Stimulated activated CD4-positive, alpha-beta T cell treated with anti-CD3 and anti-CD28 coated beads, TNF-alpha, amount 100 ng/mL, for 4 hours (primary cell): ENCODE results near the gene BABAM2.
"Not testable (repeated sequence)": the region's sequence is repeated elsewhere in the genome, so short reads cannot be mapped to it uniquely, and the experiment has no call there.

Experiments used
- DNase-seq, 3 experiments: peaks; one replicate each; pipeline ENCODE4 v3.0.0-alpha.2; 2020; ENCODE audit warnings: low read depth in 3 of 3

Gene BABAM2

DNA sequence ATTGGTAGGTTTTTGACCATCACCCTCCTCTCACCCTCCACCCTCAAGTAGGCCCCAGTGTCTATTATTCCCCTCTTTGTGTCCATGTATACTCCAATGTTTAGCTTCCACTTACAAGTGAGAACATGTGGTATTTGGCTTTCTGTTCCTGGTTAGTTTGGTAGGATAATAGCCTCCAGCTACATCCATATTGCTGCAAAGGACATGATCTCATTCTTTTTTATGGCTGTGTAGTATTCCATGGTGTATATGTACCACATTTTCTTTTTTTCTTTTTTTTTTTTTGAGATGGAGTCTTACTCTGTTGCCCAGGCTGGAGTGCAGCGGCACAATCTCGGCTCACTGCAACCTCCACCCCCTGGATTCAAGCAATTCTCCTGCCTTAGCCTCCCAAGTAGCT, 88.2 kb downstream of the BABAM2 start:
- not testable (repeated sequence) for DNase-seq

DNA sequence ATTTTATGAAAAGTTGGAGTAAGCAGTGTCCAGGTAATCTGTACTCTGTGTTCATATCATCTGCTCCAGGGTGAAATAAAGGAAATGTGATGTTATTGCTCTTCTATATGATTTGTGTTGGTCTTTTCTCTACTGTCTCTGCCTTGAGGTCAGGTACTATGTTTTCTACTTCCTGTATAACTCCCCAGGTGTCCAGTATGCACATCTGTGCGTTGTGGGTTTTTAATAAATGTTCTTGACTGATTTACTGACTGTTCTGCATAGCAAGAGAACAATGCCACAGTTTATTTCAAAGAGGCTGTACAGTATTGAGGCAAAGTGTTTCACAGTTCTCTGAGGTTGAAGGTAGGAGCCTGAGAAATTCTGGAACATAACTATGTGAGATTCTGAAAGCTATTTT, 89.7 kb downstream of the BABAM2 start:
- no peak for DNase-seq

DNA sequence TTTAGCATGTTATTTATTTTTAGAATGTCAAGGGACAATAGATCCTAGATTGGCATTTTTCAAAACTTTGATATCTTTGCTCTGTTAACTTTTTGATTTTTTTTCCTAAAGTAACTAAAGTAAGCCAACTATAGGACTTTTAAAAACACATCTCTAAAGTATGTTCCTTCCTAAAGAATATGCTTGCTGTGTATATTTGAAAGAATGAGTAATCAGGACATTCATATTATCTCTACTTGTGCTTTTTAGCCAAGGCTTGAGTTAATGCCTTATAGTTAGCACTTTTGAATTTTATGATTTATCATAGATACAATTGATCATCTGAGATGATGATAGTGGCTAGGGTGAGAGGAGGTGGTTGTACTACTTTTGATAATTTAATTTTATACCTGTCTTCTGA, 93.6 kb downstream of the BABAM2 start:
- no peak for DNase-seq

DNA sequence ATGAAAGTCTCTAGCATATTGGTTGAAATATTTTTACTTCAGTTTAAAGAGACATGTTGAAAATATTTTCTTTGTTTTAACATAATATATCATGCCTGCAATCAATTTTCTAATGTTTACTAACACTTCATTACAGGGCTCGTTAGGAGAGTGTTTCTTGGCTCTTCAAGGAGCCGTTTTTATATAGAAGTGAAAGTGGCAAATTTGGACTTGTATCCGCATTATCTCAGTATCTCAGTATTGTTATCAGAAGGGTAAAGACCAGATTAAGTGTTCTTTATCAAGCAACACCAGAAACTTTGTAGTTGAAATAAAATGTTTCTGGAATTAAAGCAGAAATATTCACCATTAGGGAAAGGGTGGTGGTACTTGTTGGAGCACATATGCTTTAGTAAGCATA, 97.8 kb downstream of the BABAM2 start:
- DNase-seq = no peak

DNA sequence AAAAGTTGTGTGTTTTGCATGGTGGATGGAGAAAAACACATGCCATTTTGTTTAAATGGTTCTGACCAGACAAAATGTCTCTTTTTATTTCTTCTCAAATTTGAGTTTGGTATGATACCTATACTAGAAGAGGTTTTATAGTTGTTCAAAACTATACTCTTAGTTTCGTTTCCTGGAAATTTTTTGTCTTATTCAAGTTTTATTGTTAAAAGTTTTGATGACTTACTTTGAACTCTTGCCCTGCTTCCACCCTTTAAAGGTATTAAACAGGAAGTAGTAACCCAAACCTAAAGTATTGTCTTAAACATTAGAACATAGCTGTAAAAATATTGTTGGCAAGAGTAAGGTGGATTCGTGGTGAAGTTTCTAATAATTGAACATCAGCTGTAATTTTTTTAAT, 98.2 kb downstream of the BABAM2 start:
- DNase-seq = no peak

DNA sequence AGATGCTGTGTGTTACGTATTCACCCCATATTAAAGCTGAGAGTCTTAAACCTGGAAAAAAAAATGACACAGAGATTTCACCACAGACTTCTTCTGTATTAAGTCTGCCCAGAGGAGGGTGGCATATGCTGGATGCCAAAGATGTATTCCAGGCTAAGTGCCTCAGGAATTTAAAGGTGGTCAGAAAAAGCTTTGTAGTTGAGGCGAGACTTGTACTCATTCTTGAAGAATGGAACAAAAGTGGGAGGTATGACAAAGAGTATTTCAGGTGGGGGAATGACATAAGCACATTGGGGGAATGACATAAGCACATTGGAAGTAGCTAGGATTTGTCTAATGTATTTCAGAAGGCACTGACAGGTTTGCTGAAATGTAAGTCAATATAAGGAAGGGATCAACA, 98.6 kb downstream of the BABAM2 start:
- no peak for DNase-seq

DNA sequence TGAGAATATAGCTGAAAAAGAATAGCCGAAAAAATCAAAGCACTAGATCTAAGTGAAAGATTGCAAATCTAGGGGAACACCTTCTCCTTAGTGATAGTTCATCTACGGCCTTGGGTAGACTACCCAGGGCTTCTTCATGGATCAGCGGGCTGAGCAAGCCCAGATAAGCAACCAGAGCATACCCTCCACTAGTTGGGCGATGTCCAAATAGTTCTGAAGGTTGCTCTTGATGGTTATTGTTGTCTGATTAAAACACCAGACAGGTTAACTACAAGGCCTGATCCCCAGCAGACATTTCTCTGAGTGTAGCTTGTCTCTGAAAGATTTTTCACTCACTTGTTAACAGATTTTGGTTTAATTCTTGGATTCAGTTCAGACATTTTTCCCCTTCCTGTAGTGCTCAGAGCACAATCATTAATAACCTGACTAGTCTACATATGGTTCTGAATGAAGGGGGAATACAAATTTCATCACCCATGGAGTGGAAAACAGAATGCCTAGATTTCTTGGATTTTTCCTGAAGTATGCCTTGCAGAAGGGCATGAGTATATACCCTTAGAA, 99.6 kb downstream of the BABAM2 start:
- no peak for DNase-seq

DNA sequence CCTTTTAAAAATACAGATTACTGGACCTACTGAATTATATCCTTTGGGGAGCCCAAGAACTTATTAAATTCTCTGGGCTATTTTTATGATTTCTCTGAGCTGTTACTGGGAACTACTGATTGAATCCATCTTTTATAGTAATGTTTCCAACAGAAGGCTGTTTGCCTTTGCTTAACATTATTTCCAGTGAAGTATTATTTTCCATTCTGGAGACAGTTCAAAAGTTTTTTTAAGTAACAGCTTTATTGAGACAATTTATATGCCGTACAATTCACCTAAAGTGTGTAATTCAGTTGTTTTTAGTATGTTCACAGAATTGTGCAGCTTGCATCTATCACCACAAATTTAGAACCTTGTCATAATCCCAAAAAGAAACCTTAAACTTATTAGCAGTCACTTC, 100.6 kb downstream of the BABAM2 start:
- no peak for DNase-seq

DNA sequence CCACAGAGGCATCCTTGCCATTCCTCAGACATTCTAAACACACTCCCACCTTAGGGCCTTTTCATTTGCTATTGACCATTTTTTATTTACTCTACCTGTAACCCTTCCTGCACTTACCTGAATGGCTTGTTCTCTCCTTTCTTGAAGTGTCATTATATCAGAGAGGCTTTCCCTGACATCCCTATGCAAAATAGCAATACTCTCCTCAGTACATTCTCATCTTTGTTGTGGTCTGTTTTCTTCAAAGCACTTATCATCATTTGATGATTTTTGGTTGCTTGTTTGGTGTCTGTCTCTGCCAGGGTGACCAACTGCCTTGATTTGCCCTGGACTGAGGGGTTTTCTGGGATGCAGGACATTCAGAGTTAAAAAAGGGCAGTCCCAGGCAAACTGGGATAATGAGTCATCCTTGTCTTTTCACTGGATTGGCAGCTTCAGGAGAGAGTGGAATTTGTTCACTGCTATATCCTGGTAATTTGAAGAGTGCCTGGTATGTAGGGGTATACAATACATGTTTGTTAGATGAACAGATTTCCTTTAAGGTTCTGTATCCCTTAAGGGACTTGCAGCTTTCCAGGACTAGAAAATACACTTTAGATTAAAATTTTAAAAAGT, 102.4 kb downstream of the BABAM2 start:
- DNase-seq = no peak

DNA sequence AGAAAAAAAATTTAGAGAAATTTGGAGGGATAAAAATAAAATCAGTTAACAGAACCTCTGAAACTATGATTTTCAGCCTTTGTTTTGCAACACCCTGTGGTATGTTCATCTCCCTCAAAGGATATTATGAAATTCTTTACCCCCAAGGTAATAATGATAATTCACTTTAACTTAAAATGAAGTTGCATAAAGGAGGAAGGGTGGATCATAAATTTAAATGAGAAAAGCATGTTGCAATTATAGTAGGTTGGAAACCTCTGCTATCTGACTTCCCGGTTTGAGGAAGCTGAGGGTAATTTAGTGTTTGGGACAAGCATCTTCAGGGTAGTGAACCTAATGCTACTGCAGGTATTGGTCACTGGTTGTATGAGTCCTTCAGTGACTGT, 102.9 kb downstream of the BABAM2 start:
- DNase-seq = no peak

DNA sequence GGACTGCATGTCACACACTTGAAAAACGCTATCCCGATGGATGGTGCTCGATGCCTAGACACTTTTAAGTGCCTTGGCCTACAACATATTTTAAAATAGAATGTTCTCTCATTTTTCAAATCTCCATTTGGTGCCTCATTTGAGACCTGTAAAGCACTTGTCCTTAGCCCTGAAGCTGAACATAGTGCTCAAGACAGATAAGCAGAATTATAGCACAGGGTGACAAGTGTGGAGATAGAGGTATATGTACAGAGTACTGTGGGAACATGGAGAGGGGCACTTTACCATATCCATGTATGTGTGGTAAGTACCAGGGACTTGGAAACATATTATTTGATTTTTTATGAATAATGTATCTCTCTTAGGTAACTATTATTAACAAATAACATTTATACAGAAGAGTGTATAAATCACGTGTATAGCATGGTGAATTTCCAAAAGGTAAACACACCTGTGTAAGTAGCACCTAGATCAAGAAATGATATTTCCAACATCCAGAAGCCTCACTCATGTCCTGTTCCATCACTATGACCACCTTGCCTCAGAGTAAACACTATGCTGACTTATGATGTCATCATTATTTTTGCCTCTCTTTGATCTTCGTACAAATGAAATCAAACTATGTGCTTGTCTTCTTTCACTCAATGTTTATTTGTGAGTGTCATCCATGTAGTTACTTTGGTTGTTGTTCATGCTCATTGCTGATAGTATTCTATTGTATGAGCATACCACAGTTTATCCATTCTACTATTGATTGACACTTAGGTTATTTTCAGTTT, 103.6 kb downstream of the BABAM2 start:
- DNase-seq = no peak

DNA sequence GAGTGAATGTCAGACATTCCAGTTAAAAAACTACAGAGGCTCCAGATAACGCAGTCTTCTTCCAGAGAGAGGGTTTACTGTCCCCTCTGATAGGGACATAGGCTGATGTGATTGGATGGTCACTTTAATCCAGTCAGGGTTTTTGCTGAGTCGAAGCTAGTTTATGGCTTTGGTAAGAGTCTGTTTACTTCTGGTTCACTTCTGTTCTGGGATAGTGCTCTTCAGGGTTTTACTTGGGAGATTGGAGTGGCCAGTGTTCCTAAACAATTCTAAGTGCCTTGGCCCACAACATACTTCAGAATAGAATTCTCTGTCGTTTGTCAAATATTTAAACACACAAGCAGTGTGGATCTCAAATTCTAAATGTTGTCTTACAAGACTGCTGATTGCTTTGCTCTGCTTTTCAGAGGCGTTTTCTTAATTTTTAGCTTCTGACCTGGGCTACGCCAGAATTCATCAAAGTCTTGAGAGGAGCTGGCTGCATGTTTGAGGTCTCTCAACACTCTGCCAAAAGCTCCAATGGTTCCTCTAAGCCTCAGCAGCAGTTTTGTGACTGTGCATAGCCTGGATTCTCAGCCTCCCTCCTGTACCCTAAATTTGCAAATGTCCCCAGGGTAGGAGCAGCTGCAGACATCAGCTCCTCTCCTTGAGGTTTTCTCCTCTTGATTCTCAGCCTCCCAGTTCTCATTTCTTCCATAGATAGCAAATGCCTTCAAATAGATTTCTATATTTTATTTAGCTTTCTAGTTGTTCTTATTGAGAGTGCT, 105.8 kb downstream of the BABAM2 start:
- no peak for DNase-seq

DNA sequence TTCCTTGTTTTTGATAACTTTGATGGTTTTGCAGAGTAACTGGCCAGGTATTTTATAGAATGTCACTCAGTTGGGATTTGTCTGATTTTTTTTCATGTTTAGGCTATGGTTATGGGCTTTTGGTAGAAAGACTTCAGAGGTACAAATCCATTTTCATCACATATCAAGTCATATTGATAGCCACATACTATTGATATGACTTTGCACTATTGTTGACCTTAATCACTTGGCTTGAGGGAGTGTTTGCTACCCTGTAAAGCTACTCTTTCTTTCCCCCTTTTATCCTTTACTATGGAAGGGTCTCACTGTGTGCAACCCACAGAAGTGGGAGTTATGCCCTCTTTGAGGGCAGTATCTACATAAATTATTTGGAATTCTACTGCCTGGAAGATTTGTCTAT, 109.8 kb downstream of the BABAM2 start:
- DNase-seq = no peak

DNA sequence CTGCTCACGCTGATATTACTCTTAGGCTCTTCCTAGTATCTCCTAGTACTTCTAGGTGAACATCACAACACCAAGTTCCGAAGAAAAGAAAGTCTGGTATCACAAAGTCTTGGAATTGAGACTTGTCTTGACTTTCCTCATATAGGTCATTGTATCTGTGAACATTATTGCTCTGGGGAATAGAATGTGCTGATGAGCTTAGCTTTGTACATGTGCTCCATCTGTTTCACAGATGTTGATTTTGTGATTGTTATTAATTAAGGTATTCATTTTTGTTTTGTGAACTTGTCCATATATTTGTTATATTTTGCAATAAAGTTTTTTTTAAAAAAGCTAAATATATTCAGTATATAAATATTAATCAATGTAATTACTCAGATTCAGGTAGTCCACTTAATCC, 111.7 kb downstream of the BABAM2 start:
- no peak for DNase-seq

DNA sequence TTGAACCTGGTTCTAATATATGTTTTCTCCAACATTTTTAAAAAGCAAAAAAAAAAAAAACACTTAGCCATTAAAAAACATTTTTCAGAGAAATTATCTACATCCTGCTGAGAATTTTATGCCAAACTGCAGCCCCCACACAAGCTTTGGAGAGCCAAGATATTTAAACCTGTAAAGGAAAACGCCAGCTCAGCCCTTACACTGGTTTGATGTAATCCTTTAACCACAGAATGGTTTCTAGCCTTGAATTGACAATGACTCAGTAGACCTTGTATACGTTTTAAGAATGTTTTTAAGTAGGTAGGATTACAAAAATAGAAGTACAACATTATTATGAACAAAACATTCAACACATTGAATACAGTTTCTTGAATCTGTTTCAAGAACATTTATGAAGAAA, 113.6 kb downstream of the BABAM2 start:
- DNase-seq = no peak

DNA sequence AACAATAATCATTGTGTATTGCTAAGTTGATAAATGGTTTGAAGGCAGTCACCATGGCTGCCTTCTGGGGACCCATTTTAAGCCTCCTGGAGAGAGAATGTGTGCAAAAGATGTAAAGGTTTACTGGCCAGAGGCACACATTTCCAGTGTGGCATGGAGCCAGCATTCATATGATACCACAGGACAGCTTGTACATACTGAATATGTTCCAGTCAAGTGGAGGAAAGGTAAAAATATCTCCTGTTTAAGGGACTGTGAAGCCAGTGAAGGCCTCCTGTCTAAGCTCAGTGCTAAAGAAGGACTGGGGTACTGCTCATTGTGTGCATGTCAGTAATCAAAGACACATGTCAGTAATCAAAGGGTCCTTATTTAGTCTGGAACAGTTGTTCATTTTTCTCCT, 119.2 kb downstream of the BABAM2 start:
- DNase-seq = no peak

DNA sequence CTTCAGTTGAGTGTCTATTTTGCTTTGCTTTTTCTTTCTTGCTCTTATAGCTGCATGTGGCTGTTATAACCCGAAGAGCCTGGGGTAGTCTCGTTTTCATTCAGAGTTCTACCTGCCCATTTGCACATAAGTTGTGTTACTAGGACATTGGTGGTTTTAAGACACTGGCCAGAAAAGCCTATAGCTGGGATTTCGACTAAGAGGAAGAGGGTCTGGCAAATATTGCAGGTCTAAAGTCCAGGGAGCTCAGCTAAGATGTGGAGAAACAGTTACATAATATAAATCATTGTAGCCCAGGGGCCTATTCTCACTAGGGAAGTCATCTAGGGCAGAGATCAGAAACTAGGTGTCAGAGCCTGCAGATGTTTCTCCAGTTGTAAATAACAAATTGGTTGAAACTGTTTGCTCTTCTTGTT, 120.8 kb downstream of the BABAM2 start:
- DNase-seq = no peak

DNA sequence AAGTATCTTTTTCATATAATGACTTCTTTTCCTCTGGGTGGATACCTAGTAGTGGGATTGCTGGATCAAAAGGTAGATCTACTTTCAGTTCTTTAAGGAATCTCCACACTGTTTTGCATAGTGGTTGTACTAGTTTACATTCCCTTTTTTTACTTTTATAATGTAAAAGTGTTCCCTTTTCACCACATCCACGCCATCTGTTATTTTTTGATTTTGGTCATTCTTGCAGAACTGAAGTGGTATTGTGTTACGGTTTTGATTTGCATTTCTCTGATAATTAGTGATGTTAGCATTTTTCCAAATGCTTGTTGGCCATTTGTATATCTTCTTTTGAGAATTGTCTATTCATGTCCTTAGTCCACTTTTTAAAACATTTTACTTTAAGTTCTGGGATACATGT, 127.9 kb downstream of the BABAM2 start:
- not testable (repeated sequence) for DNase-seq

DNA sequence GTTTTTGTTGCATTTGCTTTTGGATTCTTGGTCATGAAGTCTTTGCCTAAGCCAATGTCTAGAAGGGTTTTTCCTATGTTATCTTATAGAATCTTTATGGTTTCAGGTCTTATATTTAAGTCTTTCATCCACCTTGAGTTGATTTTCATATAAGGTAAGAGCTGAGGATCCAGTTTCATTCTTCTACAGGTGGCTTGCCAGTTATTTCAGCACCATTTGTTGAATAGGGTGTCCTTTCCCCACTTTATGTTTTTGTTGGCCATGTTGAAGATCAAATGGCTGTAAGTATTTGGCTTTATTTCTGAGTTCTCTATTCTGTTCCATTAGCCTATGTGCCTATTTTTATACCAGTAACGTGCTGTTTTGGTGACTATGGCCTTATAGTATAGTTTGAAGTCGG, 129.0 kb downstream of the BABAM2 start:
- DNase-seq = not testable (repeated sequence)

DNA sequence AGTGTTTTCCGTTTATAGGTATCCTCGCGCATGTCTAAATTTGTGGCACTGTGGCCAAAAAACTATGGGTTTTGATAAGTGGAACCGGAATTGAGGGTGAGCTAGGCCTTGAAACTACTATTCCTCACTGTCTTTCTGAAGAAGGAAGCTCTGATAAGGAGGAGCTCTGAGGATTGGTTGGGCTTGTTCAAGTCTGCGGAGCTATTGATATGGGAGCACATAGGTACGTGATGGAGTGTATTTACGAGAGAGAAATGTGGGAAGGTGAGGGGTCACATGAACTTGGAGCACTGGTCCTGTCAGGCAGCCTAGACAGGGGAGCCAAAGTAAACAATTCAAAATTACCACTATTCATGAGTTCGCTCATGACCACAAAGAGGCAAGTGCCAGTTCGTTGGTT, 131.4 kb downstream of the BABAM2 start:
- DNase-seq = no peak

DNA sequence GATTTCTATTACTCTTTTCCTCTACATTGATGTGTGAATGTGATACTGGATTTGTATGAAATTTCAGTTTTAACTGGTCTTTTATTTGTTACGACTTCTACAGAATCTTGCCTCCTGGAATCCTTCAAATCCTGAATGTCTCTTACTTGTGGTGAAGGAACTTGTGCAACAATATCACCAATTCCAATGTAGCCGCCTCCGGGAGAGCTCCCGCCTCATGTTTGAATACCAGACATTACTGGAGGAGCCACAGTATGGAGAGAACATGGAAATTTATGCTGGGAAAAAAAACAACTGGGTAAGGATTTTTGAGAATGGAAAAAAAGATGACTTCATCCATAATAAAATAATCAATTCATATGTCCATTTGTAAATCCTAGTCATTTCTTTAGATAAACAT, 134.6 kb downstream of the BABAM2 start:
- no peak for DNase-seq

DNA sequence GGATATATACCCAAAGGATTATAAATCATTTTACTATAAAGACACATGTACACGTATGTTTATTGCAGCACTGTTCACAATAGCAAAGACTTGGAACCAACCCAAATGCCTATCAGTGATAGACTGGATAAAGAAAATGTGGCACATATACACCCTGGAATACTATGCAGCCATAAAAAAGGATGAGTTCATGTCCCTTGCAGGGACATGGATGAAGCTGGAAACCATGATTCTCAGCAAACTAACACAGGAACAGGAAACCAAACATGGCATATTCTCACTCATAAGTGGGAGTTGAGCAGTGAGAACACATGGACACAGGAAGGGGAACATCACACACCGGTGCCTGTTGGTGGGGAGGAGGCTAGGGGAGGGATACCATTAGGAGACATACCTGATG, 135.7 kb downstream of the BABAM2 start:
- not testable (repeated sequence) for DNase-seq

DNA sequence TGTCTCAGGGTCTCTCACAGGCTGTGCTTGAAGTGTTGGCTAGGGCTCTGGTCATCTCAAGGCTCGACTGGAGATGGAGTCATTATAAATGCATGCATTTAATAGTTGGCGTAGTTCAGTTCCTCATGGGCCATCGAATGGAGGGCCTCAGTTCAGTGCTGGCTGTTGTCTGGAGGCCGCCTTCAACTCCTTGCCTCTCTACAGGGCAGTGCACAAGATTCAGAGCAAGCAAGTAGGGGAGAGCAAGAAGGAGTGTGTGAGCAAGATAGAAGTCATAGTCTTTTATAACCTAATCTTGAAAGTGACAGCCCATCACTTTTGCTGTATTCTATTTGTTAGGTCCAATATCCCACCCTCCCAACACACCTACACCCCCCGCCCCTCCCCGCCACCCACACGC, 137.5 kb downstream of the BABAM2 start:
- no peak for DNase-seq
